ENCODE measurements around the gene SEMA4B. TPM values are rescaled to one million over a fixed set of nuclear protein-coding genes. Genes with fewer than 3 reads are reported as not detected.

The SEMA4B gene
- total and polyA plus RNA-seq, 9 of the 15 experiments (the other 6 are each of a cell fraction or from before 2014, with no cell fraction given) = 1.3 to 33.6 (median 11.0) TPM

DNA sequence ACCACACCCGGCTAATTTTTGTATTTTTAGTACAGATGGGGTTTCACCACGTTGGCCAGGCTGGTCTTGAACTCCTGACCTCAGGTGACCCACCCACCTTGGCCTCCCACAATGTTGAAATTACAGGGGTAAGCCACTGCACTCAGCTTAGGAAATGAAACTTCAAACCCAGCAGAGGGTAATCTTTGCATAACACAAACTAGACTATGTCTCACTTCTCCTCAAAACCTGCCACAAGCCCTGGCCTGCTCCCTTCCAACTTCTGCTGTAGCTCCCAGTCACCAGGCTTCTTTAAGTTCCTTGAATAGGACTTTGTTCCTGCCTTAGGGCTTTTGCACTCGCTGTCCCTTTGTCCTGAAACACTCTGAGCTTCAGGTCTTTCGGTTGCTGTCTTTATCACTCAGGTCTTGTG, 39.2 kb upstream of the SEMA4B start (continued):
- TF ChIP-seq, protein P1, sequence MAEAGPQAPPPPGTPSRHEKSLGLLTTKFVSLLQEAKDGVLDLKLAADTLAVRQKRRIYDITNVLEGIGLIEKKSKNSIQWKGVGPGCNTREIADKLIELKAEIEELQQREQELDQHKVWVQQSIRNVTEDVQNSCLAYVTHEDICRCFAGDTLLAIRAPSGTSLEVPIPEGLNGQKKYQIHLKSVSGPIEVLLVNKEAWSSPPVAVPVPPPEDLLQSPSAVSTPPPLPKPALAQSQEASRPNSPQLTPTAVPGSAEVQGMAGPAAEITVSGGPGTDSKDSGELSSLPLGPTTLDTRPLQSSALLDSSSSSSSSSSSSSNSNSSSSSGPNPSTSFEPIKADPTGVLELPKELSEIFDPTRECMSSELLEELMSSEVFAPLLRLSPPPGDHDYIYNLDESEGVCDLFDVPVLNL (CRISPR knock-in tag; IDR thresholded peaks at IDR 0.05; ENCODE audit: low read depth) = no peak
- peak; percentile 57; the same call in 1 of the 2 replicates for TF ChIP-seq BCOR (IDR thresholded peaks at IDR 0.05)
- no peak for TF ChIP-seq KAT2B (IDR thresholded peaks at IDR 0.05; ENCODE audit: low read depth, low read length)
- no peak for TF ChIP-seq PTTG1 (tag; IDR thresholded peaks at IDR 0.05; ENCODE audit: low read depth)
- TF ChIP-seq SP1 (CRISPR knock-in tag; IDR thresholded peaks at IDR 0.05) = no peak
- no peak for TF ChIP-seq ZBED1 (IDR thresholded peaks at IDR 0.05)
- TF ChIP-seq RBM25 (IDR thresholded peaks at IDR 0.05; ENCODE audit: low read depth, low read length, severe bottlenecking) = peak; percentile 58
- TF ChIP-seq U2AF1 (optimal IDR thresholded peaks at IDR 0.05; ENCODE audit: low read depth, low read length) = no peak
- TF ChIP-seq CC2D1A (IDR thresholded peaks at IDR 0.05) = no peak
- TF ChIP-seq, protein P2, sequence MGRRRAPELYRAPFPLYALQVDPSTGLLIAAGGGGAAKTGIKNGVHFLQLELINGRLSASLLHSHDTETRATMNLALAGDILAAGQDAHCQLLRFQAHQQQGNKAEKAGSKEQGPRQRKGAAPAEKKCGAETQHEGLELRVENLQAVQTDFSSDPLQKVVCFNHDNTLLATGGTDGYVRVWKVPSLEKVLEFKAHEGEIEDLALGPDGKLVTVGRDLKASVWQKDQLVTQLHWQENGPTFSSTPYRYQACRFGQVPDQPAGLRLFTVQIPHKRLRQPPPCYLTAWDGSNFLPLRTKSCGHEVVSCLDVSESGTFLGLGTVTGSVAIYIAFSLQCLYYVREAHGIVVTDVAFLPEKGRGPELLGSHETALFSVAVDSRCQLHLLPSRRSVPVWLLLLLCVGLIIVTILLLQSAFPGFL (CRISPR knock-in tag; IDR thresholded peaks at IDR 0.05) = no peak
- no peak for TF ChIP-seq HEY1 (CRISPR knock-in tag; IDR thresholded peaks at IDR 0.05; ENCODE audit: borderline replicate concordance)
- TF ChIP-seq HLTF (IDR thresholded peaks at IDR 0.05) = no peak
- no peak for TF ChIP-seq U2AF2 (optimal IDR thresholded peaks at IDR 0.05; ENCODE audit: low read depth, low read length)
- TF ChIP-seq, protein P3, sequence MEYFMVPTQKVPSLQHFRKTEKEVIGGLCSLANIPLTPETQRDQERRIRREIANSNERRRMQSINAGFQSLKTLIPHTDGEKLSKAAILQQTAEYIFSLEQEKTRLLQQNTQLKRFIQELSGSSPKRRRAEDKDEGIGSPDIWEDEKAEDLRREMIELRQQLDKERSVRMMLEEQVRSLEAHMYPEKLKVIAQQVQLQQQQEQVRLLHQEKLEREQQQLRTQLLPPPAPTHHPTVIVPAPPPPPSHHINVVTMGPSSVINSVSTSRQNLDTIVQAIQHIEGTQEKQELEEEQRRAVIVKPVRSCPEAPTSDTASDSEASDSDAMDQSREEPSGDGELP (CRISPR knock-in tag; IDR thresholded peaks at IDR 0.05; ENCODE audit: borderline replicate concordance) = no peak
- TF ChIP-seq ZNF239 (CRISPR knock-in tag; IDR thresholded peaks at IDR 0.05) = no peak
- TF ChIP-seq, protein P4, sequence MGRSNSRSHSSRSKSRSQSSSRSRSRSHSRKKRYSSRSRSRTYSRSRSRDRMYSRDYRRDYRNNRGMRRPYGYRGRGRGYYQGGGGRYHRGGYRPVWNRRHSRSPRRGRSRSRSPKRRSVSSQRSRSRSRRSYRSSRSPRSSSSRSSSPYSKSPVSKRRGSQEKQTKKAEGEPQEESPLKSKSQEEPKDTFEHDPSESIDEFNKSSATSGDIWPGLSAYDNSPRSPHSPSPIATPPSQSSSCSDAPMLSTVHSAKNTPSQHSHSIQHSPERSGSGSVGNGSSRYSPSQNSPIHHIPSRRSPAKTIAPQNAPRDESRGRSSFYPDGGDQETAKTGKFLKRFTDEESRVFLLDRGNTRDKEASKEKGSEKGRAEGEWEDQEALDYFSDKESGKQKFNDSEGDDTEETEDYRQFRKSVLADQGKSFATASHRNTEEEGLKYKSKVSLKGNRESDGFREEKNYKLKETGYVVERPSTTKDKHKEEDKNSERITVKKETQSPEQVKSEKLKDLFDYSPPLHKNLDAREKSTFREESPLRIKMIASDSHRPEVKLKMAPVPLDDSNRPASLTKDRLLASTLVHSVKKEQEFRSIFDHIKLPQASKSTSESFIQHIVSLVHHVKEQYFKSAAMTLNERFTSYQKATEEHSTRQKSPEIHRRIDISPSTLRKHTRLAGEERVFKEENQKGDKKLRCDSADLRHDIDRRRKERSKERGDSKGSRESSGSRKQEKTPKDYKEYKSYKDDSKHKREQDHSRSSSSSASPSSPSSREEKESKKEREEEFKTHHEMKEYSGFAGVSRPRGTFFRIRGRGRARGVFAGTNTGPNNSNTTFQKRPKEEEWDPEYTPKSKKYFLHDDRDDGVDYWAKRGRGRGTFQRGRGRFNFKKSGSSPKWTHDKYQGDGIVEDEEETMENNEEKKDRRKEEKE (IDR thresholded peaks at IDR 0.05; ENCODE audit: borderline replicate concordance in 1 of 2, control insufficient read depth in 1 of 2, low read depth in 2 of 2, low read length in 1 of 2) = no peak
- TF ChIP-seq, protein P5, sequence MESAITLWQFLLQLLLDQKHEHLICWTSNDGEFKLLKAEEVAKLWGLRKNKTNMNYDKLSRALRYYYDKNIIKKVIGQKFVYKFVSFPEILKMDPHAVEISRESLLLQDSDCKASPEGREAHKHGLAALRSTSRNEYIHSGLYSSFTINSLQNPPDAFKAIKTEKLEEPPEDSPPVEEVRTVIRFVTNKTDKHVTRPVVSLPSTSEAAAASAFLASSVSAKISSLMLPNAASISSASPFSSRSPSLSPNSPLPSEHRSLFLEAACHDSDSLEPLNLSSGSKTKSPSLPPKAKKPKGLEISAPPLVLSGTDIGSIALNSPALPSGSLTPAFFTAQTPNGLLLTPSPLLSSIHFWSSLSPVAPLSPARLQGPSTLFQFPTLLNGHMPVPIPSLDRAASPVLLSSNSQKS (CRISPR knock-in tag; IDR thresholded peaks at IDR 0.05) = no peak
- no peak for TF ChIP-seq HSF4 (CRISPR knock-in tag; IDR thresholded peaks at IDR 0.05; ENCODE audit: borderline replicate concordance)
- no peak for TF ChIP-seq RFX5 (IDR thresholded peaks at IDR 0.05; ENCODE audit: low read depth, low read length)
- TF ChIP-seq ZNF76 (CRISPR knock-in tag; IDR thresholded peaks at IDR 0.05; ENCODE audit: borderline replicate concordance) = no peak
- TF ChIP-seq, protein P6, sequence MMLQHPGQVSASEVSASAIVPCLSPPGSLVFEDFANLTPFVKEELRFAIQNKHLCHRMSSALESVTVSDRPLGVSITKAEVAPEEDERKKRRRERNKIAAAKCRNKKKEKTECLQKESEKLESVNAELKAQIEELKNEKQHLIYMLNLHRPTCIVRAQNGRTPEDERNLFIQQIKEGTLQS (IDR thresholded peaks at IDR 0.05) = no peak
- TF ChIP-seq, protein P6 (CRISPR knock-in tag; conservative IDR thresholded peaks at IDR 0.05) = no peak
